HG02840 (cell line): ENCODE measurements around the gene SLC15A4.
"Not testable (repeated sequence)": the region's sequence is repeated elsewhere in the genome, so short reads cannot be mapped to it uniquely, and the experiment has no call there.

Experiments used
- ATAC-seq: cut with Tn5 transposase; IDR thresholded peaks from one replicate; pipeline ENCODE4 v1.9.1; 2021; ENCODE audit warnings: mild to moderate bottlenecking, moderate library complexity, moderate number of reproducible peaks; ENCODE audit not compliant: unreplicated experiment, low FRiP score

Gene SLC15A4

GRCh38 chr12:128846671-128847070 is 22.9 kb upstream of the SLC15A4 start:
- not testable (repeated sequence) for ATAC-seq

GRCh38 chr12:128844031-128844635 is 20.4 kb upstream of the SLC15A4 start:
- ATAC-seq, result no peak

GRCh38 chr12:128843538-128843937 is 19.8 kb upstream of the SLC15A4 start:
- no peak for ATAC-seq

GRCh38 chr12:128842579-128842978 is 18.8 kb upstream of the SLC15A4 start:
- no peak for ATAC-seq

GRCh38 chr12:128840862-128841468 is 17.2 kb upstream of the SLC15A4 start:
- ATAC-seq, result peak; percentile 65

GRCh38 chr12:128839885-128840284 is 16.1 kb upstream of the SLC15A4 start:
- not testable (repeated sequence) for ATAC-seq

GRCh38 chr12:128833418-128833817 is 9.7 kb upstream of the SLC15A4 start:
- no peak for ATAC-seq

- ATAC-seq, result peak; percentile 57
Measured at GRCh38 chr12:128830505-128830893, 6.7 kb upstream of the SLC15A4 start.

- ATAC-seq, result peak; percentile 88
Measured at GRCh38 chr12:128829861-128830504, 6.2 kb upstream of the SLC15A4 start.

GRCh38 chr12:128827724-128828123 is 4.0 kb upstream of the SLC15A4 start:
- no peak for ATAC-seq

GRCh38 chr12:128825835-128826234 is 2.1 kb upstream of the SLC15A4 start:
- no peak for ATAC-seq

GRCh38 chr12:128823216-128823915 is 392 bp downstream of the SLC15A4 start:
- ATAC-seq, result peak; percentile 23

GRCh38 chr12:128820723-128821432 is 2.9 kb downstream of the SLC15A4 start:
- peak; percentile 48 for ATAC-seq

GRCh38 chr12:128820253-128820652 is 3.5 kb downstream of the SLC15A4 start:
- no peak for ATAC-seq

- ATAC-seq, result no peak
Measured at GRCh38 chr12:128819293-128820144, 4.2 kb downstream of the SLC15A4 start.

- ATAC-seq, result peak; percentile 33
Measured at GRCh38 chr12:128818065-128819022, 5.4 kb downstream of the SLC15A4 start.

- ATAC-seq, result peak; percentile 33
Measured at GRCh38 chr12:128817111-128818015, 6.4 kb downstream of the SLC15A4 start.

- ATAC-seq, result no peak
Measured at GRCh38 chr12:128816643-128816920, 7.2 kb downstream of the SLC15A4 start.
